ENCODE measurements around the gene SLAIN2.

Gene SLAIN2

DNA sequence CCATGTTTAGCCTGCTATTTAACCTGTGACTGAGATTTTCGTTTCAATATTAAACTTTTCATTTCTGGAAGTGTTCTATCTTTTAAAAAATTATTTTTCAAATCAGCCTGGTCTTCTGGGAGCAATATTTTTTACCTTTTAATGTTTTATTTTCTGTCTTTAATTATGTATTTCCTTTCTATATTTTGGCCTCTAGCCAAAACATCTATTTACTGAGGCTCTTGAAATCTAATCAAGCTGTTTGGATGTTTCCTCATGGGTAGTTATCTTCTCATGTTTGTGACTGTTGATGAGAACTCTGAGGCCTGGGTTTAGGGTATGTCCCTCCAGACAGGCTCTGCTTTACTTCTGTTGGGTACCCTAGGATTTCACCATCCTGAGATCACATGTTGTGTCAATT lies 131.5 kb downstream of the SLAIN2 start:
- no peak overlapping the region for H3K4me3 ChIP-seq (ENCODE audit: low read depth, low read length)
- in situ Hi-C loops (cut with HindIII; ENCODE audit: low sequenced_read_pairs), result no loop called here
- TF ChIP-seq, protein P1, sequence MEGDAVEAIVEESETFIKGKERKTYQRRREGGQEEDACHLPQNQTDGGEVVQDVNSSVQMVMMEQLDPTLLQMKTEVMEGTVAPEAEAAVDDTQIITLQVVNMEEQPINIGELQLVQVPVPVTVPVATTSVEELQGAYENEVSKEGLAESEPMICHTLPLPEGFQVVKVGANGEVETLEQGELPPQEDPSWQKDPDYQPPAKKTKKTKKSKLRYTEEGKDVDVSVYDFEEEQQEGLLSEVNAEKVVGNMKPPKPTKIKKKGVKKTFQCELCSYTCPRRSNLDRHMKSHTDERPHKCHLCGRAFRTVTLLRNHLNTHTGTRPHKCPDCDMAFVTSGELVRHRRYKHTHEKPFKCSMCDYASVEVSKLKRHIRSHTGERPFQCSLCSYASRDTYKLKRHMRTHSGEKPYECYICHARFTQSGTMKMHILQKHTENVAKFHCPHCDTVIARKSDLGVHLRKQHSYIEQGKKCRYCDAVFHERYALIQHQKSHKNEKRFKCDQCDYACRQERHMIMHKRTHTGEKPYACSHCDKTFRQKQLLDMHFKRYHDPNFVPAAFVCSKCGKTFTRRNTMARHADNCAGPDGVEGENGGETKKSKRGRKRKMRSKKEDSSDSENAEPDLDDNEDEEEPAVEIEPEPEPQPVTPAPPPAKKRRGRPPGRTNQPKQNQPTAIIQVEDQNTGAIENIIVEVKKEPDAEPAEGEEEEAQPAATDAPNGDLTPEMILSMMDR (IDR thresholded peaks at IDR 0.05; ENCODE audit: low read depth, low read length), result no peak
- DNase-seq (ENCODE audit: low read depth, low spot score), result no peak

DNA sequence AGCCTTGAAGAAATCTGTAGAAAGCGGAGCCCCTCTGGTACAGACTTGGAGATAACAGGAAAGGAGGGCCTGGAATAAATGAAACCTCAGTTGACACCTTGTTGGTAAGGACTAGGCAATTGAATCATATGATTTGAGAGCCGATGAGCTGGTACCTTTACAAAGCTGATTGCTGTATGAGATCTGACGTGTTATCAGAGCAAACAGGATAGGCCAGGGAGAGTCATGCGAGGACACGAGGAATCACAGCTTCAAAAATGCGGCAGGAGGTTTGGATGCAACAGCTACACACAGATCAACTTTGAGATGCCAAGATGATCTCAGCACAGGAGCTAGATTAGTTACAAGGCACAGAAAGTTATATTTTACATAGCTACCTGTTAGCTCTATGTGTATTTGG lies 134.4 kb downstream of the SLAIN2 start:
- DNase-seq (ENCODE audit: low read depth, low spot score), result no peak
- in situ Hi-C loops (cut with HindIII; ENCODE audit: low sequenced_read_pairs), result no loop called here
- TF ChIP-seq, protein P1 (IDR thresholded peaks at IDR 0.05; ENCODE audit: low read depth, low read length), result no peak
- no peak overlapping the region for H3K4me3 ChIP-seq (ENCODE audit: low read depth, low read length)
